Smooth muscle cell (in vitro differentiated cells): Measurements from ENCODE around the gene NSD1. TPM values are rescaled to one million over a fixed set of nuclear protein-coding genes. Genes with fewer than 3 reads are reported as not detected.
A peak's percentile ranks its signal among the peaks of the same experiment; 100 is the strongest.

Experiments
- DNase-seq: peaks from one replicate; lab custom pipeline; 2025; ENCODE audit not compliant: unreplicated experiment; lab: John Stamatoyannopoulos, UW
- H2AFZ ChIP-seq: fragments of 200-600 bp; sonication (generic); 2 replicates; pipeline ENCODE4 v1.6.0; 2016; ENCODE audit warnings: antibody characterized with exemption, low read depth, mild to moderate bottlenecking
- H3F3A ChIP-seq: fragments of 200-600 bp; sonication (generic); 2 replicates; pipeline ENCODE4 v1.6.0; 2017; ENCODE audit warnings: antibody characterized with exemption, low read depth
- H3K27ac ChIP-seq: fragments of 200-600 bp; sonication (generic); 2 replicates; pipeline ENCODE4 v1.5.1; 2016; ENCODE audit warnings: low read depth, mild to moderate bottlenecking
- H3K27me3 ChIP-seq: fragments of 200-600 bp; sonication (generic); 2 replicates; pipeline ENCODE4 v1.6.1; 2016; ENCODE audit warnings: low read depth, mild to moderate bottlenecking
- H3K36me3 ChIP-seq: fragments of 200-600 bp; sonication (generic); 2 replicates; pipeline ENCODE4 v1.5.1; 2016; ENCODE audit warnings: low read depth
- H3K4me1 ChIP-seq: fragments of 200-600 bp; sonication (generic); 2 replicates; pipeline ENCODE4 v1.5.1; 2016; ENCODE audit warnings: low read depth
- H3K4me2 ChIP-seq: fragments of 200-600 bp; sonication (generic); 2 replicates; pipeline ENCODE4 v1.6.0; 2016; ENCODE audit warnings: mild to moderate bottlenecking
- H3K4me3 ChIP-seq: fragments of 200-600 bp; sonication (generic); 2 replicates; pipeline ENCODE4 v1.5.1; 2016; ENCODE audit warnings: mild to moderate bottlenecking
- H3K79me2 ChIP-seq: fragments of 200-600 bp; sonication (generic); 2 replicates; pipeline ENCODE4 v1.6.0; 2016; ENCODE audit warnings: low read depth, mild to moderate bottlenecking
- H3K9ac ChIP-seq: fragments of 200-600 bp; sonication (generic); 2 replicates; pipeline ENCODE4 v1.6.0; 2016; ENCODE audit warnings: low read depth
- H3K9me3 ChIP-seq: fragments of 200-600 bp; sonication (generic); replicated peaks from 2 replicates; pipeline ENCODE4 v1.5.1; 2016; ENCODE audit warnings: low read depth
- H4K20me1 ChIP-seq: fragments of 200-600 bp; sonication (generic); 2 replicates; pipeline ENCODE4 v1.6.0; 2016; ENCODE audit warnings: low read depth
- CTCF ChIP-seq: fragments of 200-600 bp; sonication (generic); IDR thresholded peaks from 2 replicates; pipeline ENCODE4 v1.5.1; 2017; ENCODE audit warnings: borderline replicate concordance, mild to moderate bottlenecking, antibody characterized with exemption; ENCODE audit not compliant: insufficient read depth, poor library complexity, severe bottlenecking
- WGBS: methylation state at CpG from one replicate; pipeline ENCODE4 v1.1.7; 2016; ENCODE audit warnings: low lambda C conversion rate; 5-methylcytosine and 5-hydroxymethylcytosine counted together
- polyA plus RNA-seq: library from polyadenylated mRNA; unstranded; fragments of >200 nt; fragmentation: Nextera tagmentation; extraction: Ambion mirVana; gene quantifications from 2 replicates; pipeline ENCODE4 v1.2.1, GENCODE V29; 2016
- total RNA-seq: library from RNA; depleted of rRNA; stranded (reverse); fragments of >200 nt; gene quantifications from 2 replicates; pipeline ENCODE4 v1.2.3, GENCODE V29; 2014

Gene NSD1
- total and polyA plus RNA-seq, 2 experiments from 2014 or later = 22.6 to 38.2 TPM

DNA sequence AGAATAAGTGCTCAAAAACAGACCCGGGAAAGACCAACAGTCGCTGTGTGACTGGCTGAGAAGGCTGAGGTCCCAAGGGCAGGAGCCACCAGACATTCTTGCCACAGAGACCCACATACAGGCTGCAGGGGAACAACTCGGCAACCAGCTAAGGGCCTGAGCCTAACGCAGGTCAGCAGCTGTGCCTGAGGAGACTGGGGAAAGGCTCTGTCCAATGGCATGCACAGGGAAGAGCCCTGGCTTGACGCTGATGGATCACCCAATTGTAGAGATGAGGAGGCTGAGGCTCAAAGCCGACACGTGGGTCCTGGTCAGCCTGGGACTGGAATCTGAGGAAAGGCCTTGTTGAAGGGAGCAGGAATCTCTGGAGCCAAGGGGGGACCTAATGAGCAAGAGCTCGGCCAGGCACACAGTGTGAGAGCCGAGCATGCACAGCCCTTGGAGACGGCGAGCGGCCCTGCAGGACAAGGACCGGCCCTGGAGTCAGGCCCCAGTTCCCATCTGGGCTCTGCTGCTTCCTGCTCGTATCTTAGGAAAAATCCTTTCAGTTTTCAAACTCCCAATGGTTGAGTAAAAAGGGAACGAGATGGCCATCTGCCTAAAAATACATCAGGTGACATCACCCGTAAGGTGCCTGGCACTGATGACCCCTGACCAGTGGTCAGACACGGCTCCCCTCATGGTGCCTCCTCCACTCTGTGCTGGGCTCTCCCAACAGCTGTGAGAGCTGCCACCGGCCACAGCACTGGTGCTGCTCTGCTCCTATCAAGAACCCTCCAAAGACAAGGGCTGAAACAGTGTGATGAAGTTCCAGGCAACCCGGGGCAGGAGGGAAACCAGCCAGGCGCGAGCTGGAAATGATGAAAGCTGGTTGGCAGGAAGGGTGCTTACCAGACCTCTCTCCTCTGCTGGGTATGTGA, 201.5 kb downstream of the NSD1 start:
- H3K4me2 ChIP-seq = no peak overlapping the region
- no peak overlapping the region for H2AFZ ChIP-seq
- no peaks in the 10 kb centered on the region for H3K27me3 ChIP-seq
- H3F3A ChIP-seq = no peaks in the 10 kb centered on the region
- DNase-seq = no peak
- no peak for TF ChIP-seq CTCF
- H3K9ac ChIP-seq = no peak overlapping the region
- H3K4me3 ChIP-seq = no peak overlapping the region
- H3K27ac ChIP-seq = no peak overlapping the region
- H3K4me1 ChIP-seq = no peaks in the 10 kb centered on the region
- peaks cover 34% of the 10 kb centered on the region for H4K20me1 ChIP-seq
- H3K79me2 ChIP-seq = peaks cover 7% of the 10 kb centered on the region
- no peaks in the 10 kb centered on the region for H3K9me3 ChIP-seq
- WGBS = 96% methylated on average over 21 of the region's 21 CpGs
- no peaks in the 10 kb centered on the region for H3K36me3 ChIP-seq

GRCh38 chr5:177335701-177336065, 202.1 kb downstream of the NSD1 start:
- Histone ChIP-seq H3K4me3 (no peak overlapping the region), H3K4me1 (no peaks in the 10 kb centered on the region), H3K9ac (no peak overlapping the region), H3K27ac (no peak overlapping the region), H4K20me1 (peaks cover 38% of the 10 kb centered on the region), H3K36me3 (no peaks in the 10 kb centered on the region), H3F3A (no peaks in the 10 kb centered on the region), H3K4me2 (no peak overlapping the region), H3K9me3 (no peaks in the 10 kb centered on the region), H2AFZ (no peak overlapping the region), H3K27me3 (no peaks in the 10 kb centered on the region), H3K79me2 (peaks cover 10% of the 10 kb centered on the region)
- no peak for TF ChIP-seq CTCF
- DNase-seq = no peak
- 96% methylated on average over 7 of the region's 7 CpGs for WGBS

DNA sequence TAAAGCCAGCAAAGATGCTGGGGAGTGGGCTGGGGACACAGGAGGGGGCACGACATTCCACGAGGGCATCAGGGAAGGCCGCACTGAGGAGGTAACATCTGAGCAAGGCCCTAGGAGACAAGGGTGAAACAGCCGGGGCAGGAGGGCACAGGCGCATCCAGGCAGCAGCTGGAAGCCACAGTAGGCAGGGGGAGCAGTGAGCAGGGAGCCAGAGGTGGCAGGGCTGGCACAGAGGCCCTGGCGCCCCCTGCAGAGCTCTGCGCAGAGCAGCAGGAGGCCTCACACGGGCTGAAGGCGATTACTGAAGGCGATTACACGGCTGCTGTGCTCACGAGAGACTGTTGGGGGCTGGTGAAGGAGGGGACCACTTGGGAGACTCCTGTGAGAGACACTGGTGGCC, 202.5 kb downstream of the NSD1 start:
- H3K4me1 ChIP-seq = no peaks in the 10 kb centered on the region
- H3K9ac ChIP-seq = no peak overlapping the region
- no peak overlapping the region for H3K4me2 ChIP-seq
- WGBS = 86% methylated on average over 12 of the region's 12 CpGs
- H4K20me1 ChIP-seq = peaks cover 34% of the 10 kb centered on the region
- DNase-seq = no peak
- H3K36me3 ChIP-seq = no peaks in the 10 kb centered on the region
- TF ChIP-seq CTCF = peak; percentile 7
- H3K4me3 ChIP-seq = no peak overlapping the region
- no peak overlapping the region for H2AFZ ChIP-seq
- H3K79me2 ChIP-seq = peaks cover 11% of the 10 kb centered on the region
- H3K9me3 ChIP-seq = no peaks in the 10 kb centered on the region
- H3F3A ChIP-seq = no peaks in the 10 kb centered on the region
- H3K27ac ChIP-seq = no peak overlapping the region
- H3K27me3 ChIP-seq = no peaks in the 10 kb centered on the region
